DOHH2 (cell line): ENCODE results near the gene NDUFB11.

Experiments used
- CTCF ChIP-seq: fragments of 200-600 bp; sonication (generic); IDR thresholded peaks from one replicate; pipeline ENCODE4 v1.5.1; 2014; ENCODE audit warnings: antibody characterized with exemption, mild to moderate bottlenecking, low read depth, low read length; ENCODE audit not compliant: poor library complexity, severe bottlenecking
- EZH2phosphoT487 ChIP-seq: fragments of 200-600 bp; sonication (generic); IDR thresholded peaks from 2 replicates; pipeline ENCODE4 v1.6.1; 2017; ENCODE audit warnings: borderline replicate concordance, mild to moderate bottlenecking, antibody characterized with exemption, low read length, moderate library complexity, mixed read lengths

- TF ChIP-seq CTCF (no peak), EZH2phosphoT487 (no peak)
Observed at GRCh38 chrX:47172549-47172948, 28.0 kb upstream of the NDUFB11 start.
